ENCODE results near the gene LRSAM1.

Gene LRSAM1

DNA sequence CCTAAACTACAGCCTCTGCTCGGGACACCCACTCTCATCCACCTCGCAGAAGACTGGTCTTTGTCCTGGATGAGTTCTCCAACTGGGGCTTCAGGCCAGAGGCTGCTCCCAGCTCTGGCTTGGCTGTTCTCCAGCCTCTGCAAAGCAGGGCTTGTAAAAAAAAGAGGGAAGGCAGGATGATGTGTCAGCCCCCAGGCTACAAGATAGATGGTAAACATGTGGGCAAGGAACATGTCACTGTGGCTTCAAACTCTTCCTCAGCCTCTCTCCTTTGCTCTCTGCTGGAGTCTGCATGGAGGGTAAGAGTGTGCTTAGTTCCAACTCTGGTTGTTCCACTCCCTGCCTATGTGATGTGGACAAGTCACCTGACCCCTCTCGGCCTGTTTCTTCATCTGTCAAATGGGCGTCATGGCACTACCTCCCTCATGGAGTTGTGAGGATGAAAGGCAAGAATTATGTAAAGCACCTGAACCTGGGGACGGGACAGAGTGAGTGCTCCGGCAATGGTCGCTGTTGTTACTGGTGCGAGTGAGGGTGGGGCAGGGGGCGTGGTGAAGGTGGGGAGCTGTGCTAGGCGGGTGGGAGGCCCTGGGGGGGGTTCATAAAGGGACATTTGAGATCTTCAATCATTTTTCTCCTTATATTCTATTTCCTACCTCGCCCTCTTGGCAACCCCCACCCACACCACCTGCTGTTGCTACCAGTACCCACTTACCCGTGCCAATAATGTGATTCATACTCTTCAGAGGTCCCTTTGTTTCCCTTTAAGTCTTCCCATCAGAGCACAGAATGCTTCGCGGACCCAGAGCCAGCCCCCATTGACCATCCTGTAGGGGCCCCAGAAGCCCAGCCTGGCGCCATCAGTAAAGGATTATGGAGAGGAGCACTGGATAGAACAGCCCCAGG is 33.9 kb upstream of the LRSAM1 start:
- Histone ChIP-seq H2AFZ (ENCODE audit: low read depth, low read length) (no peak overlapping the region), H3K27ac (ENCODE audit: low read length) (no peak overlapping the region), H3K36me3 (ENCODE audit: insufficient read depth, low read length) (no peaks in the 10 kb centered on the region), H4K20me1 (ENCODE audit: insufficient read depth, low read length) (peaks cover 17% of the 10 kb centered on the region; the same call in 1 of the 2 replicates), H3K4me1 (ENCODE audit: insufficient read depth, low read length) (peaks cover under 1% of the 10 kb centered on the region), H3K9ac (ENCODE audit: low read depth, low read length) (no peak overlapping the region), H3K9me3 (ENCODE audit: insufficient read depth, low read length, severe bottlenecking) (no peaks in the 10 kb centered on the region), H3K4me3 (ENCODE audit: low read depth in 1 of 2, low read length in 2 of 2) (no peak overlapping the region), H3K4me2 (ENCODE audit: insufficient read depth, low read length) (no peak overlapping the region), H3K79me2 (ENCODE audit: insufficient read depth, low read length) (no peaks in the 10 kb centered on the region), H3K27me3 (ENCODE audit: insufficient read depth, low read length, poor library complexity) (no peaks in the 10 kb centered on the region)
- TF ChIP-seq, protein P1, sequence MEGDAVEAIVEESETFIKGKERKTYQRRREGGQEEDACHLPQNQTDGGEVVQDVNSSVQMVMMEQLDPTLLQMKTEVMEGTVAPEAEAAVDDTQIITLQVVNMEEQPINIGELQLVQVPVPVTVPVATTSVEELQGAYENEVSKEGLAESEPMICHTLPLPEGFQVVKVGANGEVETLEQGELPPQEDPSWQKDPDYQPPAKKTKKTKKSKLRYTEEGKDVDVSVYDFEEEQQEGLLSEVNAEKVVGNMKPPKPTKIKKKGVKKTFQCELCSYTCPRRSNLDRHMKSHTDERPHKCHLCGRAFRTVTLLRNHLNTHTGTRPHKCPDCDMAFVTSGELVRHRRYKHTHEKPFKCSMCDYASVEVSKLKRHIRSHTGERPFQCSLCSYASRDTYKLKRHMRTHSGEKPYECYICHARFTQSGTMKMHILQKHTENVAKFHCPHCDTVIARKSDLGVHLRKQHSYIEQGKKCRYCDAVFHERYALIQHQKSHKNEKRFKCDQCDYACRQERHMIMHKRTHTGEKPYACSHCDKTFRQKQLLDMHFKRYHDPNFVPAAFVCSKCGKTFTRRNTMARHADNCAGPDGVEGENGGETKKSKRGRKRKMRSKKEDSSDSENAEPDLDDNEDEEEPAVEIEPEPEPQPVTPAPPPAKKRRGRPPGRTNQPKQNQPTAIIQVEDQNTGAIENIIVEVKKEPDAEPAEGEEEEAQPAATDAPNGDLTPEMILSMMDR (IDR thresholded peaks at IDR 0.05; ENCODE audit: borderline replicate concordance, extremely low read depth, low read length, poor library complexity, severe bottlenecking) = no peak
- TF ChIP-seq EZH2 (IDR thresholded peaks at IDR 0.05; ENCODE audit: borderline replicate concordance, low read depth, low read length, severe bottlenecking) = no peak
- DNase-seq (no peak), ATAC-seq (ENCODE audit: insufficient read depth, low read depth) (no peak)

DNA sequence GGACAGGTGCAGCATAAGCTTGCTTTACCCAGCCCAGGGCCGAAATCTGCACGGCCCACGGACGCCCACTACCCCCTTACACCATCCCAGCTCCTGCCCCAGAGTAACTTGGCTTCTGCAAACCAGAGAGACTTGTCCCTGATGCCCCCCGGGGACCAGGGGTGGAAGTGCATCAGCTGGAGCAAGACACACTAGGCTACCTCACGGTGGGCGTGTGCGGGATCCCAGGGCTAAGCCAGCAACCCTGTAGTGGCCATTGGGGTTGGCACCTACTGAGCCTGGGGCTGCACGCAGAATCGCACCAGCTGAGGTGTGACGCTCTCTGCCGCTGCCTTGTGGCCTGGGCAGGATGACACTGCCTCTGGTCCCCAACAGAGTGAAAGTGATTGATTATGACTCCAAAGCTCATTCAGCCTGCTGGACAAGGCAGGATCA is 33.3 kb upstream of the LRSAM1 start:
- no peak overlapping the region for H3K27ac ChIP-seq (ENCODE audit: low read length)
- H3K4me1 ChIP-seq (ENCODE audit: insufficient read depth, low read length) = peaks cover 8% of the 10 kb centered on the region
- no peak overlapping the region for H2AFZ ChIP-seq (ENCODE audit: low read depth, low read length)

GRCh38 chr9:127419348-127419747 is 32.0 kb upstream of the LRSAM1 start:
- Histone ChIP-seq H3K9ac (ENCODE audit: low read depth, low read length) (no peak overlapping the region), H3K27ac (ENCODE audit: low read length) (no peak overlapping the region), H4K20me1 (ENCODE audit: insufficient read depth, low read length) (peaks cover 16% of the 10 kb centered on the region; the same call in 1 of the 2 replicates), H3K4me2 (ENCODE audit: insufficient read depth, low read length) (no peak overlapping the region), H3K4me3 (ENCODE audit: low read depth in 1 of 2, low read length in 2 of 2) (no peak overlapping the region), H3K36me3 (ENCODE audit: insufficient read depth, low read length) (no peaks in the 10 kb centered on the region), H2AFZ (ENCODE audit: low read depth, low read length) (no peak overlapping the region), H3K4me1 (ENCODE audit: insufficient read depth, low read length) (peaks cover 12% of the 10 kb centered on the region), H3K9me3 (ENCODE audit: insufficient read depth, low read length, severe bottlenecking) (no peaks in the 10 kb centered on the region), H3K27me3 (ENCODE audit: insufficient read depth, low read length, poor library complexity) (no peaks in the 10 kb centered on the region), H3K79me2 (ENCODE audit: insufficient read depth, low read length) (peaks cover 9% of the 10 kb centered on the region)
- ATAC-seq (ENCODE audit: insufficient read depth, low read depth) (no peak), DNase-seq (no peak)
- TF ChIP-seq, protein P1 (IDR thresholded peaks at IDR 0.05; ENCODE audit: borderline replicate concordance, extremely low read depth, low read length, poor library complexity, severe bottlenecking) = no peak
- no peak for TF ChIP-seq EZH2 (IDR thresholded peaks at IDR 0.05; ENCODE audit: borderline replicate concordance, low read depth, low read length, severe bottlenecking)

More for the DNA sequence above, 33.3 kb upstream of the LRSAM1 start:
- Histone ChIP-seq H3K4me3 (ENCODE audit: low read depth in 1 of 2, low read length in 2 of 2) (no peak overlapping the region), H4K20me1 (ENCODE audit: insufficient read depth, low read length) (peaks cover 16% of the 10 kb centered on the region; the same call in 1 of the 2 replicates), H3K9me3 (ENCODE audit: insufficient read depth, low read length, severe bottlenecking) (no peaks in the 10 kb centered on the region), H3K9ac (ENCODE audit: low read depth, low read length) (no peak overlapping the region), H3K79me2 (ENCODE audit: insufficient read depth, low read length) (peaks cover 2% of the 10 kb centered on the region), H3K27me3 (ENCODE audit: insufficient read depth, low read length, poor library complexity) (no peaks in the 10 kb centered on the region), H3K36me3 (ENCODE audit: insufficient read depth, low read length) (no peaks in the 10 kb centered on the region), H3K4me2 (ENCODE audit: insufficient read depth, low read length) (no peak overlapping the region)
- peak; percentile 76 for ATAC-seq (ENCODE audit: insufficient read depth, low read depth)
- DNase-seq = peak; percentile 50
- TF ChIP-seq, protein P1 (IDR thresholded peaks at IDR 0.05; ENCODE audit: borderline replicate concordance, extremely low read depth, low read length, poor library complexity, severe bottlenecking) = peak; percentile 67
- no peak for TF ChIP-seq EZH2 (IDR thresholded peaks at IDR 0.05; ENCODE audit: borderline replicate concordance, low read depth, low read length, severe bottlenecking)

All from DND-41 (cell line).